PFSK-1 (cell line): Measurements from ENCODE around the gene ARHGAP10.

Experiments used
- FOXP2 ChIP-seq: optimal IDR thresholded peaks from 2 replicates; pipeline ENCODE3; 2011; ENCODE audit warnings: borderline replicate concordance, control low read depth, inconsistent platforms; ENCODE audit not compliant: insufficient read depth; ENCODE audit errors: extremely low read length, extremely low read depth
- POLR2AphosphoS5 ChIP-seq: IDR thresholded peaks from 2 replicates; pipeline ENCODE4 v1.6.1; 2012; ENCODE audit warnings: low read depth, mild to moderate bottlenecking, control low read depth, low read length, moderate library complexity
- SIN3A ChIP-seq: IDR thresholded peaks from 2 replicates; pipeline ENCODE4 v1.6.1; 2012; ENCODE audit warnings: mild to moderate bottlenecking, low read length, moderate library complexity, borderline replicate concordance; ENCODE audit not compliant: insufficient read depth
- TAF1 ChIP-seq: IDR thresholded peaks from 2 replicates; pipeline ENCODE4 v1.6.1; 2012; ENCODE audit warnings: low read length, control low read depth, borderline replicate concordance; ENCODE audit not compliant: insufficient read depth
- TF ChIP-seq, protein P1 (sequence below), 2 experiments: IDR thresholded peaks; 2 replicates each; pipeline versions ENCODE4 v1.6.1 to v1.8.0; 2011 to 2012; ENCODE audit warnings: low read depth in 2 of 2, low read length in 2 of 2, control low read depth in 1 of 2, inconsistent platforms in 1 of 2, mild to moderate bottlenecking in 1 of 2, moderate library complexity in 1 of 2; ENCODE audit not compliant: insufficient read depth in 1 of 2

The ARHGAP10 gene

DNA sequence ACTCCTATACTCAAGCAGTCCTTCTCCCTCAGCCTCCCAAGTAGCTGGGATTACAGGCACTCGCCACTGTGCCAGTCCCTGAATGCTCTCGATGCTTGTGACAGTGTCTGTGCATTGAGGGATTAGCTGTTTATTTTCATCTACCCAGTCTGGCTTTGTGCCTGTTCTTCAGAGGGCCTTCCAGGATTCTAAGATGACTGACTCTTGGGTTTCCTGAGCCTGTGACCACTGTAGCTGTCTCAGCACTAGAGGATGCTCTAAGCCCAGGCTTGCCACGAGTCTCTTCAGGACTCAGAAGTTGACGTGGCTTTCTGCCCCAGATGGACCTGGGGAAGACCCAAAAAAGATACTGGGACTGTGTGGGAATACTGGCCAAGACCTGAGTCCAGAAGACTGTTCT is 201.4 kb downstream of the ARHGAP10 start:
- TF ChIP-seq SIN3A (no peak), POLR2AphosphoS5 (no peak), TAF1 (no peak), FOXP2 (no peak)
- TF ChIP-seq, protein P1, sequence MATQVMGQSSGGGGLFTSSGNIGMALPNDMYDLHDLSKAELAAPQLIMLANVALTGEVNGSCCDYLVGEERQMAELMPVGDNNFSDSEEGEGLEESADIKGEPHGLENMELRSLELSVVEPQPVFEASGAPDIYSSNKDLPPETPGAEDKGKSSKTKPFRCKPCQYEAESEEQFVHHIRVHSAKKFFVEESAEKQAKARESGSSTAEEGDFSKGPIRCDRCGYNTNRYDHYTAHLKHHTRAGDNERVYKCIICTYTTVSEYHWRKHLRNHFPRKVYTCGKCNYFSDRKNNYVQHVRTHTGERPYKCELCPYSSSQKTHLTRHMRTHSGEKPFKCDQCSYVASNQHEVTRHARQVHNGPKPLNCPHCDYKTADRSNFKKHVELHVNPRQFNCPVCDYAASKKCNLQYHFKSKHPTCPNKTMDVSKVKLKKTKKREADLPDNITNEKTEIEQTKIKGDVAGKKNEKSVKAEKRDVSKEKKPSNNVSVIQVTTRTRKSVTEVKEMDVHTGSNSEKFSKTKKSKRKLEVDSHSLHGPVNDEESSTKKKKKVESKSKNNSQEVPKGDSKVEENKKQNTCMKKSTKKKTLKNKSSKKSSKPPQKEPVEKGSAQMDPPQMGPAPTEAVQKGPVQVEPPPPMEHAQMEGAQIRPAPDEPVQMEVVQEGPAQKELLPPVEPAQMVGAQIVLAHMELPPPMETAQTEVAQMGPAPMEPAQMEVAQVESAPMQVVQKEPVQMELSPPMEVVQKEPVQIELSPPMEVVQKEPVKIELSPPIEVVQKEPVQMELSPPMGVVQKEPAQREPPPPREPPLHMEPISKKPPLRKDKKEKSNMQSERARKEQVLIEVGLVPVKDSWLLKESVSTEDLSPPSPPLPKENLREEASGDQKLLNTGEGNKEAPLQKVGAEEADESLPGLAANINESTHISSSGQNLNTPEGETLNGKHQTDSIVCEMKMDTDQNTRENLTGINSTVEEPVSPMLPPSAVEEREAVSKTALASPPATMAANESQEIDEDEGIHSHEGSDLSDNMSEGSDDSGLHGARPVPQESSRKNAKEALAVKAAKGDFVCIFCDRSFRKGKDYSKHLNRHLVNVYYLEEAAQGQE (IDR thresholded peaks at IDR 0.05; ENCODE audit: insufficient read depth in 1 of 2, low read depth in 2 of 2, low read length in 2 of 2) = no peak

DNA sequence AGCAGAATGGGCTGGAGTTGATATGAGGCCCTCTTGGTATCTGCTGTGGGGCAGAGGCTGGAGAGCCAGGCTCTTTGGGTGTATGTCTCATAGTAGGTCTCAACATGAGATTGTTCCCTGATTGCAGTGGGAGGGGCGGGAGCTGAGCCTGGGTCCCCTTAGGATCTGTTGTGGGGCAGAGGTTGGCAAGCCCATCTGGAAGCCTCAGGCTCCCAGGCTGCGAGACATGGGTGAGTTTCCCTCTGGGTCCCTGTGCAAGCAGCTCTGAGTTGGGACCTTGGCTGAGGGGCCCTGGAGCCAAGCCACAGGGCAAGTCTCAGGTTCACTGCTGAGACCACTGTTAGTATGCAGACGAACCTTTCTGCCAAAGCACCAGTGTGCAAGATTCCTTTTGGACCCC is 201.9 kb downstream of the ARHGAP10 start:
- no peak for TF ChIP-seq FOXP2
- no peak for TF ChIP-seq TAF1
- TF ChIP-seq, protein P1 (IDR thresholded peaks at IDR 0.05; ENCODE audit: insufficient read depth in 1 of 2, low read depth in 2 of 2, low read length in 2 of 2) = no peak
- TF ChIP-seq POLR2AphosphoS5 = no peak
- no peak for TF ChIP-seq SIN3A

DNA sequence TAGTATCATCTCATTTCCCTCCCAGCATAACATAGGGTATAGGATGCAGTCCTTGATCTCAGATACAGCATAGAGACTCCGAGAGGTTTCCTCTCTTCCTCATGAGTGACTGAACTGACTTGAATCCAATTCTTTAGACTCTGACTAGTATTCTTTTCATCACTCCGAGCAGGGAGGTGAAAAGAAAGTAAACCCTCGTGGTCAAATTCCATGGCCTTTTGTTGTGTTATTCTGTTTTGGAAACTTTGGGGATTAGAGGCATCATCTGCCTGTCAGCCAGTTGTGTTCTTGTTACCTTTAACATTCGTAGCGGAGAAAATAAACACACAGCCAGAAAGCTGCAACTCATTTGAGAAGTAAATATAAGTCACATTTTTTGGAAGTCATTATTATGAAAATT is 206.6 kb downstream of the ARHGAP10 start:
- TF ChIP-seq TAF1 = no peak
- TF ChIP-seq POLR2AphosphoS5 = no peak
- no peak for TF ChIP-seq SIN3A
- TF ChIP-seq, protein P1 (IDR thresholded peaks at IDR 0.05; ENCODE audit: insufficient read depth in 1 of 2, low read depth in 2 of 2, low read length in 2 of 2) = no peak
- TF ChIP-seq FOXP2 = no peak

DNA sequence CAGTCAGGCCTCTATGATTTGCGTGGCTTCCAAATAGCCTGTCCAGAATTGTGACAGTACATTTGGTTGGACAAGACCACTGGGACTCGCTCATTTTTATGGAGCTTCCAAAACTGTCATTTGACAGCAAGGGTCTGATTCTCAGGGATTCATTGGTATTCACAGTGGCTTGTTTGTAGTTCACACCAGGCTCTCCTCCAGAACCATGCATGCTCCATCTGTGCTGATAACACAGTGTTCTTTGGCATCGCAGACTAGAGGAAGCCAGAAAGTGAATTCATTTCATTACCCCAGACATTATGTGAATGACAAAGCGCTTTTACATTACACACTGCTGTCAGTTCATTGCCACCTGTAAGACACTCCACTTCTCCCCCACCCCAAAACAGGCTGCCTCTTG is 208.3 kb downstream of the ARHGAP10 start:
- TF ChIP-seq, protein P1 (IDR thresholded peaks at IDR 0.05; ENCODE audit: insufficient read depth in 1 of 2, low read depth in 2 of 2, low read length in 2 of 2) = no peak

DNA sequence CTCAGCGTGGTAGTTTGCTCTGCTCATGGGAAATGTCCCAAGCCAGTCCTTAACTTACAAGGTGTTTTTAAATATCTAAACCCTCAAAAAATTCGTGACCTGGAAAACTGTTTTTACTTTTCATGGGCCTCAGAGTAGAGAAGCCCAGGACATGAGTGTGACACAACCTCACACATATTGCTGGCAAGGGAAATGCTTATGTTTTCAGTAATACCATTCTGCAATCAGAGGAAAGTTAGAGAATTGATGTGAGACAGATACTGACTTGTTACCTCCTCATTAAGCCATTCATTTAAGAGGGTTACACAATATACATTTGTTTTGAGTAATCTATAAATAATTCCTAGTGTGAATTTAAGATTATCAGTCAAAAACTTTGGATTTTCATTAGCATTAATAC is 209.5 kb downstream of the ARHGAP10 start:
- TF ChIP-seq SIN3A (no peak), POLR2AphosphoS5 (no peak), FOXP2 (no peak), TAF1 (no peak)
- TF ChIP-seq, protein P1 (IDR thresholded peaks at IDR 0.05; ENCODE audit: insufficient read depth in 1 of 2, low read depth in 2 of 2, low read length in 2 of 2) = no peak
